T follicular helper cell (primary cell): ENCODE measurements around the gene GPR156.

Source experiments
- DNase-seq: peaks from one replicate; pipeline ENCODE4 v3.0.0-alpha.2; 2020; ENCODE audit warnings: low read depth

Gene GPR156

DNA sequence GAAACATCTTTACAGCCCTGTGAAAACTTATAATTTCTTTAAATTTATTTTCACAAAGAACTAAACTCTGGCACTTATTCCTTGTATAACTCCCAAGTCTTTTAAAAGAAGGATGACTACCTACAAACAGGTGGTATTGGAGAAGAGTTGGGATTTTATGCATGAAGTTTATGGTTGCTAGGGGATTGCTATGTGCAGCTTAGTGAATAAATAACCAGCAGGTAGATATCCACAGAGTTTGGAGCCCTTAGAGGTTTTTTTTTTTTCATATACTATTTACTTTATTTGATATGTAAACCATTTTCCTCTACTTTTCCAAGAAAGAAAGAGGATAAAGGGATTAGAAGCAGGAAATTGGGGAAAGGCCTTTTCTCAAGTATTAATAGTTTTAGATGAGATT lies 91.5 kb downstream of the GPR156 start:
- DNase-seq: no peak

GRCh38 chr3:120192579-120192978 lies 92.4 kb downstream of the GPR156 start:
- DNase-seq: no peak

DNA sequence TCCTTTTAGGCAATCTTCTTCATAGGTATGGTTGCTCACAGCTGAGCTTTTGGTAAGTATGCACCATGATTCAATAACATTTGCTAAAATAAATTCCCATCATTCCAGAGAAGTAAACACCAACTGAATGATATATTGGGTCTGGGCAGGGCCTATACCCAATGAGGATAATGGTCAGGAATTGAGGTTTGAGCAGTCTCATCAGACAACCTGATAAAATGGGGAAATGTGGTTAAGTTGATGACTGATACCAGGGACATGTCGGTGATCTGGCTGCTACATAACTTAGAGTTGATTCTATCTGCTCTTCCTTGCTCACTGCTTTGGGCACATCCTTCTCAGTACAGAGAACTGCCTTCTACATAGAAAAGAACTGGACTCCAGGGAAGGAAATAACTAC lies 92.9 kb downstream of the GPR156 start:
- no peak for DNase-seq

- DNase-seq: no peak
These were observed 102.2 kb downstream of the GPR156 start for GRCh38 chr3:120182613-120183511.

DNA sequence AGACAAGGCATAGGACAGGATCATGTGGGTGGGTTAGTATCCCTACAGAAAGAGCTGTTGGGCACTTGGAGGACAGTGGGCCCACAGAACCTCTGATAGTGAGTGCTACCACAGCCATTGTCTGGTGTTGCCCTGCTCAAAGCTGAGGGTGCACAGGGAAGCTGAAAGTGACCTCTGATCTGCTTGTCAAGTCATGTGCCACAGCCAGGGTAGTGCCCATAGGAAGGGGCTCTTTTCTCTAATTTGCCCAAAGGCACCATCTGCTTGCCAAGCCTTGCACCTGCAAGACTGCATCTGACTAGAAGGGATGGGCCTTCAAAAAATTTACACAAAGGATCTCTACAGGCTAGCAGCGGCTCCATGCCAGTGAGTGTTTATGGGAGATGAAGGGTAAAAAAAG lies 103.4 kb downstream of the GPR156 start:
- no peak for DNase-seq

DNA sequence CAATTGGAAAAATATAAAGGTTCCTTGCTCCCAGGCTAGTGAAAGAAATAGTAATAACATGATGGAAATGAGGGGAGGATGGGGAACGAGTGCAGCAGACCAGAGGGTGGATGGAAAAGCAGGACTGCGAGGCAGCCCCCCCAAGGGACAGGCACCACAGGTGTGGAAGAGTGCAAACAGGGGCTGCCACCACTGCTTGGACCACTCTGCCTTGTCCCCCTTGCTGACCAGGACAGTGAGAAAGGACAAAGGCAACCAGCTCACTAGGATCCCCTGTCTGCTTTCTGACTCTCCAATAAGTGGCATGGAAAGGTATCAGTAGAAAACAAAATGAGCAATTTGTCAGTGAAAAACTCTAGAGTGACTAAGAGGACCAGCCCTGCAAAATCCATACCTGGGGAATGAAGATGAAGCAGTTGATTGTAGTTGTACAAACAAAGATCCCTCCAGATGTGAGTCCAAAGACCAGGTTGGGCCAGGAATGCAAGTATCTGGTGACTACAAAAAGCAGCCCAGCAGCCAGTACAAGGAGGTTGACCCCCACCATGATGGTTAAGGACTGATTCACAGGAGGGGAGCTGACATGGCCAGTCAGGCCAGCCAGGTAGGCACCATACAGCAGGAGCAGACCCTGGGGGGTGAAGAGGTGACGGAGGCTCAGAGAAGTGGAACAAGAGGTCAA lies 104.2 kb downstream of the GPR156 start:
- no peak for DNase-seq

- DNase-seq: no peak
These were observed 107.2 kb downstream of the GPR156 start for GRCh38 chr3:120177707-120178306.

DNA sequence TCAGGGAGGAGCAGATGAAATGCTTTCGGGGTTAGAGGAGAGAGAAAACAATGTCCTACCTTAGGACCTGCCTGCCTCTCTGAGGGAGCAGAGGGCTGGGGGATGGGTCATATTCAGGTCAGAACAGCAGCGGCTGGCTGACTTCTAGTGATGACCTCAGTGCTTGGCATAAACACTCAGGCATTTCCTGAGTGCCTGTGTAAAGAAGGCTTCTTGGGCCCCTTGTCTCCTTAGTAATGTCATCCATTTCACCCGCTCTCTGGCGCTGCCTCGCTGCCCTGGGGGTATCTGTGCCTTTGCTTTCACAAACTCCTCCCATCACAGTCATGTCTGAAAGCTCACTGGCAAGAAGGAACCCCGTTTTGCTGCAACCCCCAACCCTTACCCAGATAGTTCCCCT lies 107.9 kb downstream of the GPR156 start:
- no peak for DNase-seq

DNA sequence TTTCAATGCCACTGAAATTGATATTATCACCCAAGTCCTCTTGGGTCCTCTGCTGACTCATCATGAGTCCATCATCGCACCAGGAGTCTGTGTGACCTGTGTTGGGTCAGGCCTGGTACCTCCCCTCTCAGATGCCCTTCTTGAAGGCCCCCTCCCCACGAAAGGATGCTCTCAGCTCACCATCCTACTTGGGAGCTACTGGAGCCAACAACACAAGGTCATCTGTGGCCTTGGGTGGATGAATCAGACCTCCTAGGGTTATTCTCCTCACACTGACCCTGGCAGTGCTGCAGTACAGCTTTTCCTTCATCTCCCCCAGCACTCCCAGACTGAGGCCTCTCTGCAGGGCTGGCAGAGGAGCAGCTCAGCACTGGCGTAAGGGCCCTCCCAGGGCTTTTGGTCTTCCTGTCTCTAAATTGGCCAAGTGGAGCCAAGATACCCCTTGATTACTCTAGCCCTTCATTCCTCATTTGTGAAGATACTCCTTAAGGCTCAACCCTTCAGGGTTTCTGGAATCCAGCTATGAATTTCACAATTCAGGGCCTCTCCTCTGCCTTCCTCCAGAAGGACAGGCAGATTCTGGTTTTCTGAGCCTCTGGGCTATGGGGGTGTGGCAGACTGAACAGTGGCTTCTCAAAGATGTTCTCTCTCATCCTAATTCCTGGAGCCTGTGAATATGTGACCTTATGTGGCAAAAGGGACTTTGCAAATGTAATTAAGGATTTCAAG lies 110.0 kb downstream of the GPR156 start:
- no peak for DNase-seq

DNA sequence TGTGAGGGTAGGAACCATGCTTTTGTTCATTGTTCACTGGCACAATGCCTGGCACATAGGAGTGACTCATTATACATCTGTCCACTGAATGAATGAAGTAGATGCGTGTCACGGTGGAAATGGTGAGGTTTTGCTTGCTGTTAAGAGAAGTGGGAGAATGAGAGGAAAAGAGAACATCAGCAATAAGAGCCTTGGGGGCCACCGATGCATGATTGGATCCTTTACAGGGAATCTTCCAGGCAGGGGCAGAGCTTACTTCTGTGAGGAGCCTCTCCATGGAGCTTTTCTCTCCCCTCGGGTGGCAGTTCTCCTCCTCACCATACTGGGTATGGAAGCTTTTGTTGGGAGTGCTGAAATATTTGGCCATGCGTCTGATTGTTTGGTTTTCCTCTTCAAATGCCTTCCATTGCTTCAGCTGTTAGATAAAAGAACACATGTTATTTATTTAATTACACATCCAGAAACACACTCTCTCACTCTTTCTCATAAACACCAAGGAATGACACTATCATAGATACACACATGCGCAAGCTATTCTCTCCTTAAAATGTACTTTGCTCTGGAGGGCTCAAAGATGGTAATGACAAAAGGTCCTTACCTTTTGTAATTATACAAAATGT lies 111.9 kb downstream of the GPR156 start:
- DNase-seq: no peak

DNA sequence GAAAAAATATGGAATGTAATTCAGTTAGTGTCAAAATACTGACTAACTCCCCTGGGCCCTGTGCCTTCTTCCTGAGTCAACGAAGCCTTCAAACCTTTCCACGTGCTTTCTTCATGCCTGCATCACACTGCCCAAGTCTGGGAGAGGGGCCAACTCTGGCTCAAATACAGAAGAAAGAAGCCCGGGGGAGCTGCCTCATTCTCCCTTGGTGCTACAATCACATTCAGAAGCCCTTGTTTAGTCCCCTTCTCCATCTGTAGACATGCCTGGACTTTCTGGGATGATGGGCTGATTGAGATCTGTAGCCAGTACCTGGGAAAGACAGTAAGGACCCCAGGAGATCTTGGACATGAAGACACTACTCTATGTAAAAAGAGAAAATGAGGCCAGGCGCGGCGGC lies 113.0 kb downstream of the GPR156 start:
- no peak for DNase-seq

- DNase-seq: no peak
These were observed 113.7 kb downstream of the GPR156 start for GRCh38 chr3:120171134-120171873.

- no peak for DNase-seq
These were observed 114.8 kb downstream of the GPR156 start for GRCh38 chr3:120170223-120170622.

DNA sequence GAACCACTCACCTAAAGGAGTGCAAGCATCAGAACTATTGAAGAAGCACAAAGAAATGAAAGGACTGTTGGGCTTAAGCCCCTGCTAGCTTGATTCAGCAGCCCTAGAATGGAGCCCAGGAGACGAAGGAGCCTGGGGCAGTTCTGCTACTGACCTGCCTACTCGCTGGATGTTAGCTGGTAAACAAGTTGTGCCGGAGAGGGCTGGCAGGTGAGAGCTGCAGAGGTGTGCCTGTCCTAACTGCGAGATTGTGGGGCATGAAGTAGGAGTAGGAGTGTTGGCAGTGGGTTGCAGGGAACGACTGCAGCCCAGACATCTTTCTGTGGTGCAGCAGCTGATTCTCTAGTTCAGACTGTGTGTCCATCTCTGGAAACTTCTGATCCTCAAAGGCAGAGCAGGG lies 115.6 kb downstream of the GPR156 start:
- no peak for DNase-seq

DNA sequence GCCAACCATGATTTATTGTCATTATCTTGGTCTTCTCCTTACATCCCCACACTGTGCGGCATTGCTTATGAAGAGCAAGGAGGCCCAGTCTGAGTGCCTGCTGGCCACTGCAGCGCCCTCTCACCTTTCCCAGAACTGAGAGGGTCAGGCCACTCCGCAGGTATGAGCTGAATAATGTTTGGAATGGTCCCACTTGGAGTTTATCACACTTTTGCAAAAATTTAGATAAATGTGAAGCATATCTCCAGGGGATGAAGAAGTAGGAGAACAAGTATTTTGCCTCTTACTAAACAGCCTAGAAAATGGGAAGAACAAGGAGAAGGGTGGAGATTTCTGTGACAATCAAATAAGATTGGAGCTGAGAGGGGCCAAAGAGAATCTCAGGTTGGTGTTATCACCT lies 116.4 kb downstream of the GPR156 start:
- no peak for DNase-seq

GRCh38 chr3:120168038-120168437 lies 117.0 kb downstream of the GPR156 start:
- DNase-seq: no peak

GRCh38 chr3:120167488-120167887 lies 117.5 kb downstream of the GPR156 start:
- DNase-seq: no peak

GRCh38 chr3:120163816-120164215 lies 121.2 kb downstream of the GPR156 start:
- DNase-seq: no peak

DNA sequence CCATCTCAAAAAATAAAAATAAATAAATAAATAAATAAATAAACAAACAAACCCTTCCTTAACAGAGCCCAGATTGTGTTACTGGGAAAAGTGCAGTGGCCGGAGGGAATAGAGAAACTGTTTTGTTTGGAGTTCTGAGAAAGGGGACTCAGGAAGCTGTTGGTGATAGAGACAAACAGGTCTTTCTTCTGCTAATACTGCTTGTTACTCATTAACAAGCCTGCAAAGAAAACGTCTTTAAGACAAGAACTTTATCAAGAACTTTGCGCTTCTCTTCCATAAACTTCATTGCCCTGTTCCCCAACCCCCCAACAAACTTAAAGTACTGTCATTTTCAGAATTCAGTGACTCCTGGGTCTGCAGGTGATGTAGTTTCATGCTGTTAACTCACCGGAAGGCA lies 122.0 kb downstream of the GPR156 start:
- DNase-seq: no peak

- DNase-seq: no peak
These were observed 122.6 kb downstream of the GPR156 start for GRCh38 chr3:120162400-120162799.

GRCh38 chr3:120161902-120162301 lies 123.1 kb downstream of the GPR156 start:
- no peak for DNase-seq
